Tibial artery (tissue), 4 donors: ENCODE results near the gene SULF2.

Source experiments
- DNase-seq, 2 donors: peaks; one replicate each; pipeline ENCODE4 v3.0.0-alpha.2; 2019
- H3K27ac ChIP-seq, 2 donors: fragments of 200-600 bp; sonication (generic) in 1 of 2; 1 replicate in 1 of 2; 2 replicates in 1 of 2; pipeline ENCODE4 v1.5.1; 2018 to 2019; ENCODE audit warnings: mild to moderate bottlenecking in 1 of 2
- H3K27me3 ChIP-seq, 2 donors: fragments of 200-600 bp; sonication (generic) in 1 of 2; one replicate each; pipeline versions ENCODE4 v1.5.1 to v1.6.0; 2016 to 2019
- H3K36me3 ChIP-seq, 3 donors: fragments of 200-600 bp; sonication (generic) in 2 of 3; one replicate each; pipeline ENCODE4 v1.5.1; 2016 to 2019; ENCODE audit warnings: mild to moderate bottlenecking in 2 of 3
- H3K4me1 ChIP-seq, 4 donors: fragments of 200-600 bp; sonication (generic) in 2 of 4; 1 replicate in 3 of 4; 2 replicates in 1 of 4; pipeline ENCODE4 v1.5.1; 2016 to 2019
- H3K4me3 ChIP-seq, 2 donors: fragments of 200-600 bp; sonication (generic) in 1 of 2; 1 replicate in 1 of 2; 2 replicates in 1 of 2; pipeline ENCODE4 v1.5.1; 2018 to 2019; ENCODE audit warnings: mild to moderate bottlenecking in 2 of 2
- H3K9me3 ChIP-seq, 3 donors: fragments of 200-600 bp; sonication (generic) in 1 of 3; one replicate each; pipeline ENCODE4 v1.5.1; 2016 to 2019
- CTCF ChIP-seq, 2 experiments: fragments of 200-600 bp in 1 of 2; fragments of 450-650 bp in 1 of 2; IDR thresholded peaks; one replicate each; pipeline ENCODE4 v1.5.1; 2017 to 2019; ENCODE audit warnings: antibody characterized with exemption in 2 of 2, mild to moderate bottlenecking in 1 of 2, moderate library complexity in 1 of 2
- intact Hi-C: fragments of 100-400 bp; cut with DNase I; formaldehyde crosslinking; loops from one replicate; pipeline ENCODE4 v1.15.0; 2023; ENCODE audit warnings: low total_unique reads

The SULF2 gene

GRCh38 chr20:47703748-47704147 lies 81.5 kb downstream of the SULF2 start:
- no peak for DNase-seq
- intact Hi-C loops = no loop called here

DNA sequence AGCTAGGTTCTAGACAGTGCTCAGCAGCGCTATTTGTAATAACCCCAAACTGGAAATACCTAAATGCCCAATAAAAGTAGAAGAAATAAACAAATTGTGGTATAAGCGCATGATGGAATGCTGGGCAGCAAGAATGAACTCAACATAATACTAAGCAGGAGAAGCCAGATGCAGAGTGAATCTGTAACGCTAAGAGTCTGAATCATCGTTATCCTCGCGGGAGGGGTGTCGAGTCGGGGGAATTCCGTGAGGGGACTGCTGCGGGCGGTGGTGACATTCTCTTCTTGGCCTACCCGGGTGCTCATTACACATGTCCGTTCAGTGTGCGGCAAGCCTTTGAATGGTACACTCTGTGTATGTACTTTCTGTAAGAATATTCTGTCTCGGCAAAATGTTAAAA lies 83.7 kb downstream of the SULF2 start:
- intact Hi-C loops = no loop called here
- H3K4me3 ChIP-seq = no peak overlapping the region
- H3K36me3 ChIP-seq = peaks cover 0 to 22% (median 21%) of the 10 kb centered on the region in 3 donors
- no peaks in the 10 kb centered on the region for H3K9me3 ChIP-seq
- H3K27me3 ChIP-seq = no peaks in the 10 kb centered on the region
- peaks cover 0 to 6% (median 4%) of the 10 kb centered on the region in 4 donors for H3K4me1 ChIP-seq
- TF ChIP-seq CTCF (IDR thresholded peaks at IDR 0.05) = no peak
- H3K27ac ChIP-seq = no peak overlapping the region
- no peak for DNase-seq

More at GRCh38 chr20:47703748-47704147, 81.5 kb downstream of the SULF2 start:
- TF ChIP-seq CTCF (IDR thresholded peaks at IDR 0.05) = no peak
- Histone ChIP-seq H3K4me1 (peaks cover 0 to 6% (median 4%) of the 10 kb centered on the region in 4 donors), H3K9me3 (no peaks in the 10 kb centered on the region), H3K27ac (no peak overlapping the region), H3K36me3 (peaks cover 0 to 22% (median 21%) of the 10 kb centered on the region in 3 donors), H3K27me3 (no peaks in the 10 kb centered on the region), H3K4me3 (no peak overlapping the region)

- no peak for TF ChIP-seq CTCF (IDR thresholded peaks at IDR 0.05)
- intact Hi-C loops = no loop called here
Observed at GRCh38 chr20:47700327-47700726, 85.0 kb downstream of the SULF2 start.

DNA sequence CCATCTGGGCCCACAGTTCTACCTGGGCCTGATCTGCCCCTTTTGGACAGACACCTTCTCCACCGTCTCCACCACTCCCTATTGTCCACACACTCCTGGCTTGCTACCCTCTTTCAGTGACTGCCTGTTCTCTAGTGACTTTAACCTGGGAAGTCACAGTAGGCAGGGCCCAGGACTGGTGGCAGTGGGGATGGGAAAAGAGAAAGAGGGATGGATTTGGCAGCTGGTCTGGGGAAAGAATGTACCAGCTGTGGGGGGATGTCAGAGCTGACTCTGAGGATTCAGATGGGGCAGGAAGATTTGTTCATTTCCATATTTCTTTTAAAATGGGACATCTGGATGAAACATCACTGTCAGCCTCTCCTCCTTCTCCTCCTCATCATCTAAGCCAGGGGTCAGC lies 85.5 kb downstream of the SULF2 start:
- no peak for TF ChIP-seq CTCF (IDR thresholded peaks at IDR 0.05)
- no peaks in the 10 kb centered on the region for H3K9me3 ChIP-seq
- no peak overlapping the region for H3K4me3 ChIP-seq

More at GRCh38 chr20:47700327-47700726, 85.0 kb downstream of the SULF2 start:
- peaks cover 0 to 22% (median 21%) of the 10 kb centered on the region in 3 donors for H3K36me3 ChIP-seq
- DNase-seq = no peak
- H3K4me3 ChIP-seq = no peak overlapping the region
- no peaks in the 10 kb centered on the region for H3K27me3 ChIP-seq
- peaks cover 0 to 4% (median 3%) of the 10 kb centered on the region in 4 donors for H3K4me1 ChIP-seq
- no peak overlapping the region for H3K27ac ChIP-seq
- H3K9me3 ChIP-seq = no peaks in the 10 kb centered on the region

DNA sequence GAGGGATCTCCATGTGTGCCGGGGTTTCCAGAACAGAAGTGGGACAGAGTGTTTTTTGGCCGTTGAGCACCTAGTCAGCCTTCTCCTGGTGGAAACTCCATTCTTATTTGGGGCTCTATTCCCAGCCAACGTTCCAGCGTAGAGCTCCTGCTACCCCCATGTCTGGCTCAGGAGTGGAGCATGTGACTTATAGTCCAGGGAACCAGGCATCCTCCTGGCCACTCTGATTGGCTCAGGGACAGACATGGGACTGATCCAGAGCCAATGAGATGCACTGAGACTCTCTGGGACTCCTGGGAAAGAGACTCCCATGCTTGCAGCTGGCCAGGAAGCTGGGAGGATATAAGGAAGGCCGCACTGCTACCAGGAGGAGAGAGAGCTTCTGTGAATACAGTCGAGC lies 87.1 kb downstream of the SULF2 start:
- TF ChIP-seq CTCF (IDR thresholded peaks at IDR 0.05) = no peak
- Histone ChIP-seq H3K27me3 (no peaks in the 10 kb centered on the region), H3K27ac (no peak overlapping the region), H3K4me3 (no peak overlapping the region), H3K36me3 (peaks cover 7 to 33% (median 29%) of the 10 kb centered on the region in 3 donors), H3K4me1 (no peaks in the 10 kb centered on the region), H3K9me3 (peaks cover 0 to 12% (median 9%) of the 10 kb centered on the region in 3 donors)
- intact Hi-C loops = no loop called here
- no peak for DNase-seq

More for the DNA sequence above, 85.5 kb downstream of the SULF2 start:
- Histone ChIP-seq H3K27me3 (no peaks in the 10 kb centered on the region), H3K4me1 (peaks cover 0 to under 1% (median 0%) of the 10 kb centered on the region in 4 donors), H3K36me3 (peaks cover 0 to 22% (median 21%) of the 10 kb centered on the region in 3 donors), H3K27ac (no peak overlapping the region)
- intact Hi-C loops = no loop called here
- no peak for DNase-seq

GRCh38 chr20:47696856-47697255 lies 88.4 kb downstream of the SULF2 start:
- peaks cover 7 to 35% (median 23%) of the 10 kb centered on the region in 3 donors for H3K36me3 ChIP-seq

More at GRCh38 chr20:47696856-47697255, 88.4 kb downstream of the SULF2 start:
- H3K4me3 ChIP-seq = no peak overlapping the region
- no peak for TF ChIP-seq CTCF (IDR thresholded peaks at IDR 0.05)
- H3K27ac ChIP-seq = no peak overlapping the region
- no peaks in the 10 kb centered on the region for H3K27me3 ChIP-seq
- peaks cover 0 to 22% (median 22%) of the 10 kb centered on the region in 3 donors for H3K9me3 ChIP-seq
- no peaks in the 10 kb centered on the region for H3K4me1 ChIP-seq
- intact Hi-C loops = no loop called here
- no peak for DNase-seq
